NB4 (cell line): ENCODE data around the gene NRP2.

Source experiments
- CTCF ChIP-seq: IDR thresholded peaks from one replicate; pipeline ENCODE4 v1.5.1; 2012; ENCODE audit warnings: low read depth, low read length
- POLR2A ChIP-seq: IDR thresholded peaks from 2 replicates; pipeline ENCODE4 v1.6.1; 2011; ENCODE audit warnings: mild to moderate bottlenecking; ENCODE audit not compliant: insufficient read length; ENCODE audit errors: extremely low read depth

- no peak for TF ChIP-seq CTCF
- TF ChIP-seq POLR2A: no peak
Measured at GRCh38 chr2:205640716-205641115, 41.6 kb upstream of the NRP2 start.
